CD14-positive monocyte (primary cell): ENCODE measurements around the gene IFIH1. TPM values are rescaled to one million over a fixed set of nuclear protein-coding genes. Genes with fewer than 3 reads are reported as not detected.

Experiments used
- DNase-seq, 3 donors: peaks; one replicate each; pipeline ENCODE4 v3.0.0-alpha.2; 2011 to 2022
- H2AFZ ChIP-seq: 2 replicates; pipeline ENCODE4 v1.6.0; 2012; ENCODE audit warnings: mild to moderate bottlenecking, low read depth, low read length, inconsistent platforms; ENCODE audit not compliant: insufficient read depth, poor library complexity, severe bottlenecking
- H3K27ac ChIP-seq, 2 donors: 1 replicate in 1 of 2; 2 replicates in 1 of 2; pipeline ENCODE4 v1.5.1; 2012 to 2013; ENCODE audit warnings: low read length in 2 of 2, control low read depth in 1 of 2, inconsistent platforms in 1 of 2, low read depth in 1 of 2, mild to moderate bottlenecking in 1 of 2
- H3K27me3 ChIP-seq, 2 donors: one replicate each; pipeline versions ENCODE4 v1.6.0 to v1.6.1; 2011 to 2013; ENCODE audit warnings: low read length in 2 of 2; ENCODE audit not compliant: control insufficient read depth in 2 of 2, insufficient read depth in 2 of 2
- H3K36me3 ChIP-seq, 2 donors: replicated peaks in 1 of 2; 1 replicate in 1 of 2; 2 replicates in 1 of 2; pipeline versions ENCODE4 v1.5.1 to v1.6.1; 2012 to 2013; ENCODE audit warnings: low read length in 2 of 2, control low read depth in 1 of 2, inconsistent platforms in 1 of 2, mild to moderate bottlenecking in 1 of 2; ENCODE audit not compliant: insufficient read depth in 2 of 2, control insufficient read depth in 1 of 2
- H3K4me1 ChIP-seq, 2 donors: 1 replicate in 1 of 2; 2 replicates in 1 of 2; pipeline versions ENCODE4 v1.5.1 to v1.6.1; 2012 to 2013; ENCODE audit warnings: low read length in 2 of 2, control low read depth in 1 of 2, inconsistent platforms in 1 of 2, mild to moderate bottlenecking in 1 of 2, moderate library complexity in 1 of 2; ENCODE audit not compliant: insufficient read depth in 2 of 2, control insufficient read depth in 1 of 2
- H3K4me2 ChIP-seq: replicated peaks from 2 replicates; pipeline ENCODE3; 2012; ENCODE audit warnings: low read length, moderate library complexity, mild to moderate bottlenecking; ENCODE audit not compliant: poor library complexity, severe bottlenecking; ENCODE audit errors: extremely low read depth
- H3K4me3 ChIP-seq, 3 experiments: fragments of 200-600 bp in 1 of 3; sonication (generic) in 1 of 3; replicated peaks in 1 of 3; 1 replicate in 2 of 3; 2 replicates in 1 of 3; pipeline ENCODE4 v1.5.1; 2011 to 2013; ENCODE audit warnings: low read length in 3 of 3, mild to moderate bottlenecking in 3 of 3, control low read depth in 2 of 3, low read depth in 2 of 3, inconsistent platforms in 1 of 3, moderate library complexity in 1 of 3
- H3K79me2 ChIP-seq: 2 replicates; pipeline ENCODE4 v1.6.0; 2012; ENCODE audit warnings: mild to moderate bottlenecking, control low read depth, inconsistent platforms, low read length, moderate library complexity; ENCODE audit not compliant: insufficient read depth
- H3K9ac ChIP-seq: 2 replicates; pipeline ENCODE4 v1.6.0; 2017; ENCODE audit warnings: low read length, mild to moderate bottlenecking; ENCODE audit not compliant: insufficient read depth, poor library complexity, severe bottlenecking
- H3K9me3 ChIP-seq, 2 donors: replicated peaks in 1 of 2; 1 replicate in 1 of 2; 2 replicates in 1 of 2; pipeline versions ENCODE4 v1.5.1 to v1.6.1; 2012 to 2013; ENCODE audit warnings: low read length in 2 of 2, control low read depth in 1 of 2; ENCODE audit not compliant: control insufficient read depth in 1 of 2, insufficient read depth in 1 of 2
- H4K20me1 ChIP-seq: 2 replicates; pipeline ENCODE4 v1.6.0; 2012; ENCODE audit warnings: mild to moderate bottlenecking, low read length, control low read depth, moderate library complexity; ENCODE audit not compliant: insufficient read depth
- H3K27ac Mint-ChIP-seq, 7 donors: one replicate each; pipeline ENCODE4 v1.8.0; 2020; ENCODE audit warnings: mild to moderate bottlenecking in 7 of 7, mixed read lengths in 7 of 7, moderate library complexity in 6 of 7, inconsistent platforms in 2 of 7
- H3K27me3 Mint-ChIP-seq, 3 donors: one replicate each; pipeline ENCODE4 v1.8.0; 2021 to 2022; ENCODE audit warnings: low read depth in 3 of 3, mild to moderate bottlenecking in 3 of 3, mixed read lengths in 3 of 3, moderate library complexity in 3 of 3, inconsistent platforms in 1 of 3
- H3K36me3 Mint-ChIP-seq, 2 donors: one replicate each; pipeline ENCODE4 v1.8.0; 2020; ENCODE audit warnings: mixed read lengths in 2 of 2, inconsistent platforms in 1 of 2, mild to moderate bottlenecking in 1 of 2
- H3K4me1 Mint-ChIP-seq: one replicate; pipeline ENCODE4 v1.8.0; 2020; ENCODE audit warnings: mild to moderate bottlenecking, mixed read lengths
- H3K4me3 Mint-ChIP-seq, 2 donors: one replicate each; pipeline ENCODE4 v1.8.0; 2020; ENCODE audit warnings: mild to moderate bottlenecking in 2 of 2, mixed read lengths in 2 of 2, moderate library complexity in 1 of 2
- H3K9me3 Mint-ChIP-seq, 7 donors: one replicate each; pipeline ENCODE4 v1.8.0; 2020 to 2022; ENCODE audit warnings: mixed read lengths in 7 of 7, mild to moderate bottlenecking in 6 of 7, moderate library complexity in 6 of 7, inconsistent platforms in 2 of 7
- WGBS: methylation state at CpG from one replicate; pipeline ENCODE4 v1.1.5; 2013; ENCODE audit warnings: missing lambda C conversion rate; ENCODE audit not compliant: insufficient coverage; 5-methylcytosine and 5-hydroxymethylcytosine counted together
- intact Hi-C, 2 donors: fragments of 100-400 bp; cut with micrococcal nuclease; formaldehyde crosslinking; loops; one replicate each; pipeline versions ENCODE4 v1.15.0 to v1.15.1; 2023
- polyA plus RNA-seq, 3 donors: library from polyadenylated mRNA; depleted of rRNA in 1 of 3; unstranded in 2 of 3; stranded (reverse) in 1 of 3; fragments of 300-500 nt in 2 of 3; fragments of >200 nt in 1 of 3; fragmentation: Illumina TruSeq in 2 of 3; gene quantifications; 1 replicate in 2 of 3; 2 replicates in 1 of 3; pipeline ENCODE4 v1.2.3, GENCODE V29; 2012 to 2021
- TF ChIP-seq, protein P1 (sequence below): fragments of 200-600 bp; IDR thresholded peaks from one replicate; pipeline ENCODE4 v1.8.0; 2022; ENCODE audit warnings: antibody characterized with exemption, mild to moderate bottlenecking

The IFIH1 gene
- polyA plus RNA-seq, 3 donors: 11.6 to 17.6 (median 17.1) TPM

GRCh38 chr2:162256591-162256991 lies 61.9 kb downstream of the IFIH1 start:
- Histone ChIP-seq H3K27ac (no peak overlapping the region), H3K4me3 (no peak overlapping the region), H3K27me3 (no peaks in the 10 kb centered on the region), H3K4me2 (no peak overlapping the region), H4K20me1 (no peaks in the 10 kb centered on the region), H3K36me3 (no peaks in the 10 kb centered on the region), H2AFZ (no peak overlapping the region), H3K4me1 (peaks cover 31 to 48% of the 10 kb centered on the region in 2 donors), H3K9ac (no peak overlapping the region), H3K79me2 (no peaks in the 10 kb centered on the region), H3K9me3 (no peaks in the 10 kb centered on the region)
- intact Hi-C loops: no loop called here
- TF ChIP-seq, protein P1, sequence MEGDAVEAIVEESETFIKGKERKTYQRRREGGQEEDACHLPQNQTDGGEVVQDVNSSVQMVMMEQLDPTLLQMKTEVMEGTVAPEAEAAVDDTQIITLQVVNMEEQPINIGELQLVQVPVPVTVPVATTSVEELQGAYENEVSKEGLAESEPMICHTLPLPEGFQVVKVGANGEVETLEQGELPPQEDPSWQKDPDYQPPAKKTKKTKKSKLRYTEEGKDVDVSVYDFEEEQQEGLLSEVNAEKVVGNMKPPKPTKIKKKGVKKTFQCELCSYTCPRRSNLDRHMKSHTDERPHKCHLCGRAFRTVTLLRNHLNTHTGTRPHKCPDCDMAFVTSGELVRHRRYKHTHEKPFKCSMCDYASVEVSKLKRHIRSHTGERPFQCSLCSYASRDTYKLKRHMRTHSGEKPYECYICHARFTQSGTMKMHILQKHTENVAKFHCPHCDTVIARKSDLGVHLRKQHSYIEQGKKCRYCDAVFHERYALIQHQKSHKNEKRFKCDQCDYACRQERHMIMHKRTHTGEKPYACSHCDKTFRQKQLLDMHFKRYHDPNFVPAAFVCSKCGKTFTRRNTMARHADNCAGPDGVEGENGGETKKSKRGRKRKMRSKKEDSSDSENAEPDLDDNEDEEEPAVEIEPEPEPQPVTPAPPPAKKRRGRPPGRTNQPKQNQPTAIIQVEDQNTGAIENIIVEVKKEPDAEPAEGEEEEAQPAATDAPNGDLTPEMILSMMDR: no peak
- H3K36me3 Mint-ChIP-seq: no peaks in the 10 kb centered on the region
- WGBS: 100% methylated on average over 1 of the region's 2 CpGs
- DNase-seq: no peak
- peaks cover 0 to 2% (median 0%) of the 10 kb centered on the region in 3 donors for H3K27me3 Mint-ChIP-seq
- no peak overlapping the region for H3K4me3 Mint-ChIP-seq
- H3K27ac Mint-ChIP-seq: peak overlapping the region in 2 of 7 donors; percentile 21 to 75
- H3K4me1 Mint-ChIP-seq: peaks cover 52% of the 10 kb centered on the region
- peaks cover 0 to 7% (median 3%) of the 10 kb centered on the region in 7 donors for H3K9me3 Mint-ChIP-seq

DNA sequence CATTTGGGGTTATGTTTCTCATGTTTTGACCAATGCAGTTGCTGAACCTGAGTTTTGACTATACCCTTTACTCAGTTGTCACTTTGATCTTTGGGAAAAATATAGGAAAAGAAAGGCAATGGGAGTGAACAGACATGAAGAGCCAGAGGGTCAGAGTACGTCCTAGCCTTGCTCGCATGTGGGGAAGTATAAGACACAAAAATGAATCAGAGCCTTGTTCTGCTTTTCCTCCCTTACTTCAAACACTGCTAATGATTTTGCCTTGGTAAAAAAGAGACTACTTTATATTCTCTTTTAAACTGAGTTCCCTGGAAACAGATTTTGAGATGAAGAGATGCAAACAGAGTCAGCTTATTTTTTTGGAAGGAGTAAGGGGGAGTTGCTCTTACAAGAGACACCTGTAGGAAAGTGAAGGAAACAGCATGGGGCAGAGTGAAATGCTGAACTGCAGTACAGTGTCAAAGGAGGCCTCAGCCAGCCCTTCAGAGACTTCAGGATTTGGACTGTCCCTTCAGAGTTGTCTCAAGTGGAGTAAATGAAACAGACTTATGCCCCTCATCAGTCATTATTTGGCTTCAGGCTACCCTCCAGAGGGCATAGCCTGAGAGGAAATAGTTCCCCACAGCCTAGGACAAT lies 64.1 kb downstream of the IFIH1 start:
- Histone ChIP-seq H3K9ac (no peak overlapping the region), H3K4me1 (peaks cover 18 to 31% of the 10 kb centered on the region in 2 donors), H3K36me3 (no peaks in the 10 kb centered on the region), H2AFZ (peak overlapping the region; percentile 30), H4K20me1 (no peaks in the 10 kb centered on the region), H3K9me3 (peaks cover 0 to 7% of the 10 kb centered on the region in 2 donors), H3K4me3 (no peak overlapping the region), H3K4me2 (no peak overlapping the region), H3K79me2 (no peaks in the 10 kb centered on the region), H3K27ac (peak overlapping the region in 1 of 2 donors; percentile 44), H3K27me3 (no peaks in the 10 kb centered on the region)
- H3K36me3 Mint-ChIP-seq: peaks cover 0 to 3% of the 10 kb centered on the region in 2 donors
- TF ChIP-seq, protein P1: no peak
- WGBS: no CpG with 5 or more reads among the region's 2 CpGs
- peaks cover 3 to 12% (median 7%) of the 10 kb centered on the region in 7 donors for H3K9me3 Mint-ChIP-seq
- peaks cover 0 to 2% (median 0%) of the 10 kb centered on the region in 3 donors for H3K27me3 Mint-ChIP-seq
- peaks cover 39% of the 10 kb centered on the region for H3K4me1 Mint-ChIP-seq
- H3K27ac Mint-ChIP-seq: peak overlapping the region in 6 of 7 donors; percentile 17 to 87 (median 72)
- peak in 2 of 3 donors; percentile 33 to 35 for DNase-seq
- H3K4me3 Mint-ChIP-seq: no peak overlapping the region
- intact Hi-C loops: no loop called here
